ENCODE measurements around the gene ZC3H4. TPM values are rescaled to one million over a fixed set of nuclear protein-coding genes. Genes with fewer than 3 reads are reported as not detected.

Gene ZC3H4
- total and polyA plus RNA-seq, 9 of the 15 experiments (the other 6 are each of a cell fraction or from before 2014, with no cell fraction given): 2.2 to 75.6 (median 18.3) TPM

GRCh38 chr19:47112166-47112996 is 1.2 kb downstream of the ZC3H4 start (continued):
- TF ChIP-seq, protein P1, sequence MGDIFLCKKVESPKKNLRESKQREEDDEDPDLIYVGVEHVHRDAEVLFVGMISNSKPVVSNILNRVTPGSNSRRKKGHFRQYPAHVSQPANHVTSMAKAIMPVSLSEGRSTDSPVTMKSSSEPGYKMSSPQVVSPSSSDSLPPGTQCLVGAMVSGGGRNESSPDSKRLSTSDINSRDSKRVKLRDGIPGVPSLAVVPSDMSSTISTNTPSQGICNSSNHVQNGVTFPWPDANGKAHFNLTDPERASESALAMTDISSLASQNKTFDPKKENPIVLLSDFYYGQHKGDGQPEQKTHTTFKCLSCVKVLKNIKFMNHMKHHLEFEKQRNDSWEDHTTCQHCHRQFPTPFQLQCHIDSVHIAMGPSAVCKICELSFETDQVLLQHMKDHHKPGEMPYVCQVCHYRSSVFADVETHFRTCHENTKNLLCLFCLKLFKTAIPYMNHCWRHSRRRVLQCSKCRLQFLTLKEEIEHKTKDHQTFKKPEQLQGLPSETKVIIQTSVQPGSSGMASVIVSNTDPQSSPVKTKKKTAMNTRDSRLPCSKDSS (IDR thresholded peaks at IDR 0.05; ENCODE audit: low read depth, partially characterized antibody): no peak
- peak; percentile 97 for TF ChIP-seq ZNF395 (CRISPR knock-in tag; IDR thresholded peaks at IDR 0.05)
- TF ChIP-seq ARHGAP35 (IDR thresholded peaks at IDR 0.05; ENCODE audit: partially characterized antibody): peak; percentile 39
- no peak for TF ChIP-seq ZC3H11A (IDR thresholded peaks at IDR 0.05; ENCODE audit: low read depth, low read length)
- 0 out of 2 replicates have a peak, but pooled peaks have one; percentile 55 for TF ChIP-seq PHF21A (IDR thresholded peaks at IDR 0.05; ENCODE audit: borderline replicate concordance, low read depth)
- TF ChIP-seq, protein P2, sequence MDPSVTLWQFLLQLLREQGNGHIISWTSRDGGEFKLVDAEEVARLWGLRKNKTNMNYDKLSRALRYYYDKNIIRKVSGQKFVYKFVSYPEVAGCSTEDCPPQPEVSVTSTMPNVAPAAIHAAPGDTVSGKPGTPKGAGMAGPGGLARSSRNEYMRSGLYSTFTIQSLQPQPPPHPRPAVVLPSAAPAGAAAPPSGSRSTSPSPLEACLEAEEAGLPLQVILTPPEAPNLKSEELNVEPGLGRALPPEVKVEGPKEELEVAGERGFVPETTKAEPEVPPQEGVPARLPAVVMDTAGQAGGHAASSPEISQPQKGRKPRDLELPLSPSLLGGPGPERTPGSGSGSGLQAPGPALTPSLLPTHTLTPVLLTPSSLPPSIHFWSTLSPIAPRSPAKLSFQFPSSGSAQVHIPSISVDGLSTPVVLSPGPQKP (CRISPR knock-in tag; IDR thresholded peaks at IDR 0.05): no peak
- TF ChIP-seq BDP1 (IDR thresholded peaks at IDR 0.05; ENCODE audit: insufficient read depth, insufficient read length): no peak
- TF ChIP-seq TCFL5 (CRISPR knock-in tag; conservative IDR thresholded peaks at IDR 0.05): no peak
- peak; percentile 87; the same call in 1 of the 2 replicates for TF ChIP-seq PATZ1 (CRISPR knock-in tag; IDR thresholded peaks at IDR 0.05; ENCODE audit: borderline replicate concordance)
- peak; percentile 73; the same call in 1 of the 2 replicates for TF ChIP-seq MBD2 (IDR thresholded peaks at IDR 0.05; ENCODE audit: borderline replicate concordance, low read depth)
- peak; percentile 96 for TF ChIP-seq ZBTB7A (IDR thresholded peaks at IDR 0.05; ENCODE audit: borderline replicate concordance, control insufficient read depth, low read depth, low read length)
- TF ChIP-seq RBM17 (IDR thresholded peaks at IDR 0.05; ENCODE audit: borderline replicate concordance, low read depth, low read length): no peak
- TF ChIP-seq ARID3A (IDR thresholded peaks at IDR 0.05; ENCODE audit: borderline replicate concordance, low read depth, low read length): no peak
- peak; percentile 90 for TF ChIP-seq POLR2B (IDR thresholded peaks at IDR 0.05; ENCODE audit: low read depth, partially characterized antibody)
- TF ChIP-seq ZNF766 (CRISPR knock-in tag; conservative IDR thresholded peaks at IDR 0.05): peak; percentile 83
- no peak for TF ChIP-seq SMARCB1 (IDR thresholded peaks at IDR 0.05; ENCODE audit: insufficient read length, low read depth)
- peak; percentile 94 for TF ChIP-seq ZC3H4 (CRISPR knock-in tag; IDR thresholded peaks at IDR 0.05; ENCODE audit: borderline replicate concordance)
- TF ChIP-seq NCOR1 (IDR thresholded peaks at IDR 0.05): peak; percentile 38
- TF ChIP-seq ZNF384 (IDR thresholded peaks at IDR 0.05; ENCODE audit: low read depth, low read length): no peak
